ENCODE results near the gene ZNF780B.

DNA sequence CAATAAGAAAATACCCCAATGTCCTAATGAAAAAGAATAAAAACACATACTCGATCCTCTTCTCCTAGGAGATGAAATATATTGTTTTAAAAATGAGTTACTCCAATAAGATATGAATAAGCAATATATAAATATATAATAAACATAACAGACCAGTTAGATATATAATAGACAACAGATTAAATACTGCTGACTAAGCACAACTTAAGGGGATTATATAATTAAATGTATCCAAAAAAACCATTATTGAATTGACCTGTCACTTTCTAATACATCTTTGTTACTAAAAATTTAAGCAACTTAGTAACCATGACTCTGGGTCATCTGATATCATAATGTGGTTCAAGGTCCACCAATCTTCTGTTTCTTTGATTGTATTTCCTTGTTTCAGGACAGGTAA lies 14.0 kb upstream of the ZNF780B start:
- TF ChIP-seq TAF1 (IDR thresholded peaks at IDR 0.05; ENCODE audit: borderline replicate concordance, low read depth, low read length) = no peak
- no peak for TF ChIP-seq POLR2AphosphoS5 (IDR thresholded peaks at IDR 0.05; ENCODE audit: low read depth, low read length)
